HL-60 (cell line): Measurements from ENCODE around the gene EPN2.

Source experiments
- CTCF ChIP-seq: IDR thresholded peaks from one replicate; pipeline ENCODE4 v1.5.1; 2011; ENCODE audit warnings: low read length, control low read depth, inconsistent platforms; ENCODE audit not compliant: insufficient read depth
- GABPA ChIP-seq: IDR thresholded peaks from 2 replicates; pipeline ENCODE4 v1.6.1; 2012; ENCODE audit warnings: low read depth
- POLR2AphosphoS5 ChIP-seq: IDR thresholded peaks from 2 replicates; pipeline ENCODE4 v1.6.1; 2012; ENCODE audit warnings: low read depth
- REST ChIP-seq: IDR thresholded peaks from 2 replicates; pipeline ENCODE4 v1.6.1; 2012; ENCODE audit warnings: low read depth; ENCODE audit not compliant: insufficient replicate concordance

- TF ChIP-seq CTCF (no peak), POLR2AphosphoS5 (no peak), REST (no peak), GABPA (no peak)
Observed at GRCh38 chr17:19292377-19292711, 55.2 kb downstream of the EPN2 start.
